ENCODE measurements around the gene LRRTM4.

DNA sequence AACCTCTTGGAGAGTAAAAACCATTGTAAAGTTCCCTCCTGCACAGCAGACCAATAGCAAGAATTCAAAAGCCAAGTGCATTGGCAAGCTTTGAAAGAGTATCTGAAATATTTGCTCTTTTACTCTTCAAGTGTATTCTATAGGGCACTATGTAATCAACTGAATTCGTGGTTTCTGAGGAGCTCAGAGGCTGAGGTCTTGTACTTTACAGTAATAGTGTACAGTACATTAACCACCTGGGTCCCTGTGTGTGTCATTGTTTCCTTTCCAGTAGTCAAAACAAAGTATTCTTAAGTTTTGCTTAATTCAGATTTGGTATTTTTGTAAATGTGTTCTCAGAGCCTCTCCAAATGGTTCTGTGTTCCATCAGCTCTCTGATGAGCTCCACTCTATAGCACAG, 769.7 kb downstream of the LRRTM4 start:
- TF ChIP-seq MYB (IDR thresholded peaks at IDR 0.05; ENCODE audit: borderline replicate concordance, low read depth, low read length) (no peak), CHD2 (IDR thresholded peaks at IDR 0.05; ENCODE audit: borderline replicate concordance, low read depth, low read length) (no peak), SP1 (IDR thresholded peaks at IDR 0.05; ENCODE audit: low read depth, low read length) (no peak), CREB1 (IDR thresholded peaks at IDR 0.05; ENCODE audit: low read depth) (no peak), ZNF384 (IDR thresholded peaks at IDR 0.05; ENCODE audit: borderline replicate concordance, low read depth, low read length) (no peak), POLR2AphosphoS2 (IDR thresholded peaks at IDR 0.05; ENCODE audit: low read depth, low read length) (no peak), POLR2A (IDR thresholded peaks at IDR 0.05; ENCODE audit: low read depth, low read length) (no peak)
- TF ChIP-seq, protein P1, sequence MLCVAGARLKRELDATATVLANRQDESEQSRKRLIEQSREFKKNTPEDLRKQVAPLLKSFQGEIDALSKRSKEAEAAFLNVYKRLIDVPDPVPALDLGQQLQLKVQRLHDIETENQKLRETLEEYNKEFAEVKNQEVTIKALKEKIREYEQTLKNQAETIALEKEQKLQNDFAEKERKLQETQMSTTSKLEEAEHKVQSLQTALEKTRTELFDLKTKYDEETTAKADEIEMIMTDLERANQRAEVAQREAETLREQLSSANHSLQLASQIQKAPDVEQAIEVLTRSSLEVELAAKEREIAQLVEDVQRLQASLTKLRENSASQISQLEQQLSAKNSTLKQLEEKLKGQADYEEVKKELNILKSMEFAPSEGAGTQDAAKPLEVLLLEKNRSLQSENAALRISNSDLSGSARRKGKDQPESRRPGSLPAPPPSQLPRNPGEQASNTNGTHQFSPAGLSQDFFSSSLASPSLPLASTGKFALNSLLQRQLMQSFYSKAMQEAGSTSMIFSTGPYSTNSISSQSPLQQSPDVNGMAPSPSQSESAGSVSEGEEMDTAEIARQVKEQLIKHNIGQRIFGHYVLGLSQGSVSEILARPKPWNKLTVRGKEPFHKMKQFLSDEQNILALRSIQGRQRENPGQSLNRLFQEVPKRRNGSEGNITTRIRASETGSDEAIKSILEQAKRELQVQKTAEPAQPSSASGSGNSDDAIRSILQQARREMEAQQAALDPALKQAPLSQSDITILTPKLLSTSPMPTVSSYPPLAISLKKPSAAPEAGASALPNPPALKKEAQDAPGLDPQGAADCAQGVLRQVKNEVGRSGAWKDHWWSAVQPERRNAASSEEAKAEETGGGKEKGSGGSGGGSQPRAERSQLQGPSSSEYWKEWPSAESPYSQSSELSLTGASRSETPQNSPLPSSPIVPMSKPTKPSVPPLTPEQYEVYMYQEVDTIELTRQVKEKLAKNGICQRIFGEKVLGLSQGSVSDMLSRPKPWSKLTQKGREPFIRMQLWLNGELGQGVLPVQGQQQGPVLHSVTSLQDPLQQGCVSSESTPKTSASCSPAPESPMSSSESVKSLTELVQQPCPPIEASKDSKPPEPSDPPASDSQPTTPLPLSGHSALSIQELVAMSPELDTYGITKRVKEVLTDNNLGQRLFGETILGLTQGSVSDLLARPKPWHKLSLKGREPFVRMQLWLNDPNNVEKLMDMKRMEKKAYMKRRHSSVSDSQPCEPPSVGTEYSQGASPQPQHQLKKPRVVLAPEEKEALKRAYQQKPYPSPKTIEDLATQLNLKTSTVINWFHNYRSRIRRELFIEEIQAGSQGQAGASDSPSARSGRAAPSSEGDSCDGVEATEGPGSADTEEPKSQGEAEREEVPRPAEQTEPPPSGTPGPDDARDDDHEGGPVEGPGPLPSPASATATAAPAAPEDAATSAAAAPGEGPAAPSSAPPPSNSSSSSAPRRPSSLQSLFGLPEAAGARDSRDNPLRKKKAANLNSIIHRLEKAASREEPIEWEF (IDR thresholded peaks at IDR 0.05; ENCODE audit: insufficient replicate concordance, low read depth, low read length) = no peak

Data from GM12878 (cell line).